Stimulated activated naive CD8-positive, alpha-beta T cell treated with anti-CD3 and anti-CD28 coated beads, Interleukin-15, Interleukin-2, amounts not matched to agents 100 U/mL and 50 U/mL, for 24 hours (primary cell): ENCODE data around the gene SPOPL.
A peak's percentile ranks its signal among the peaks of the same experiment; 100 is the strongest.
"Not testable (repeated sequence)": the region's sequence is repeated elsewhere in the genome, so short reads cannot be mapped to it uniquely, and the experiment has no call there.

Source experiments
- ATAC-seq: fragments of 150-1000 bp; cut with Tn5 transposase; one replicate; pipeline ENCODE4 v1.10.0; 2021
- DNase-seq: peaks from one replicate; pipeline ENCODE4 v3.0.0; 2021

The SPOPL gene

GRCh38 chr2:138501425-138502254 is at the start of gene SPOPL:
Gene SPOPL (plus strand): TSS chr2:138501770. CDS start chr2:138550217, 48,447 bp downstream.
- DNase-seq: peak; percentile 90
- ATAC-seq: peak; percentile 89

- ATAC-seq: no peak
Measured at GRCh38 chr2:138452324-138452723, 49.2 kb upstream of the SPOPL start.

GRCh38 chr2:138453815-138454214 is 47.8 kb upstream of the SPOPL start:
- DNase-seq: no peak
- ATAC-seq: no peak

More at GRCh38 chr2:138452324-138452723, 49.2 kb upstream of the SPOPL start:
- no peak for DNase-seq

GRCh38 chr2:138454761-138455160 is 46.8 kb upstream of the SPOPL start:
- DNase-seq (no peak), ATAC-seq (no peak)

GRCh38 chr2:138455275-138455674 is 46.3 kb upstream of the SPOPL start:
- ATAC-seq: no peak
- no peak for DNase-seq

GRCh38 chr2:138455691-138456090 is 45.9 kb upstream of the SPOPL start:
- ATAC-seq: no peak
- DNase-seq: no peak

- DNase-seq, ATAC-seq: not testable (repeated sequence)
Measured at GRCh38 chr2:138462689-138463088, 38.9 kb upstream of the SPOPL start.

- no peak for DNase-seq
- no peak for ATAC-seq
Measured at GRCh38 chr2:138468617-138469016, 33.0 kb upstream of the SPOPL start.

GRCh38 chr2:138469411-138469810 is 32.2 kb upstream of the SPOPL start:
- ATAC-seq (no peak), DNase-seq (no peak)

GRCh38 chr2:138470941-138471340 is 30.6 kb upstream of the SPOPL start:
- DNase-seq: no peak
- no peak for ATAC-seq

- DNase-seq: no peak
- no peak for ATAC-seq
Measured at GRCh38 chr2:138474100-138474825, 27.3 kb upstream of the SPOPL start.

GRCh38 chr2:138475277-138475776 is 26.2 kb upstream of the SPOPL start:
- no peak for DNase-seq
- ATAC-seq: no peak

- DNase-seq (no peak), ATAC-seq (no peak)
Measured at GRCh38 chr2:138476186-138476585, 25.4 kb upstream of the SPOPL start.

GRCh38 chr2:138476940-138477339 is 24.6 kb upstream of the SPOPL start:
- ATAC-seq (no peak), DNase-seq (no peak)

- ATAC-seq, DNase-seq: not testable (repeated sequence)
Measured at GRCh38 chr2:138482796-138483195, 18.8 kb upstream of the SPOPL start.

- DNase-seq: no peak
- no peak for ATAC-seq
Measured at GRCh38 chr2:138485019-138485418, 16.6 kb upstream of the SPOPL start.

GRCh38 chr2:138486363-138487198 is 15.0 kb upstream of the SPOPL start:
- DNase-seq: no peak
- no peak for ATAC-seq

GRCh38 chr2:138490673-138491494 is 10.7 kb upstream of the SPOPL start:
- ATAC-seq: no peak
- no peak for DNase-seq

- ATAC-seq (no peak), DNase-seq (no peak)
Measured at GRCh38 chr2:138491495-138491862, 10.1 kb upstream of the SPOPL start.

- no peak for ATAC-seq
- no peak for DNase-seq
Measured at GRCh38 chr2:138492160-138492559, 9.4 kb upstream of the SPOPL start.

GRCh38 chr2:138493334-138493733 is 8.2 kb upstream of the SPOPL start:
- ATAC-seq: peak; percentile 40
- no peak for DNase-seq
